Measurements from ENCODE around the gene TP73.

TP73 gene

DNA sequence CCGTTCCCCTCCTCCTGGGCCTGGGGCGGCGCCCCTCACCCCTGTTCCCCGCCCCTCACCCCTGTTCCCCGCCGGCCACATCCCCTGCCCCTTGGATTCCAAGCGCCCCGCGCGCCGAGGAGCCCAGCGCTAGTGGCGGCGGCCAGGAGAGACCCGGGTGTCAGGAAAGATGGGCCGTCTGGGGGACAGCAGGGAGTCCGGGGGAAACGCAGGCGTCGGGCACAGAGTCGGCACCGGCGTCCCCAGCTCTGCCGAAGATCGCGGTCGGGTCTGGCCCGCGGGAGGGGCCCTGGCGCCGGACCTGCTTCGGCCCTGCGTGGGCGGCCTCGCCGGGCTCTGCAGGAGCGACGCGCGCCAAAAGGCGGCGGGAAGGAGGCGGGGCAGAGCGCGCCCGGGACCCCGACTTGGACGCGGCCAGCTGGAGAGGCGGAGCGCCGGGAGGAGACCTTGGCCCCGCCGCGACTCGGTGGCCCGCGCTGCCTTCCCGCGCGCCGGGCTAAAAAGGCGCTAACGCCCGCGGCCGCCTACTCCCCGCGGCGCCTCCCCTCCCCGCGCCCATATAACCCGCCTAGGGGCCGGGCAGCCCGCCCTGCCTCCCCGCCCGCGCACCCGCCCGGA is at the start of gene TP73:
Gene TP73, plus strand, starts transcription at position 587 of the 618 bp plus-strand sequence. CDS start 29,850 bp downstream, outside the sequence.
- no peak for DNase-seq

DNA sequence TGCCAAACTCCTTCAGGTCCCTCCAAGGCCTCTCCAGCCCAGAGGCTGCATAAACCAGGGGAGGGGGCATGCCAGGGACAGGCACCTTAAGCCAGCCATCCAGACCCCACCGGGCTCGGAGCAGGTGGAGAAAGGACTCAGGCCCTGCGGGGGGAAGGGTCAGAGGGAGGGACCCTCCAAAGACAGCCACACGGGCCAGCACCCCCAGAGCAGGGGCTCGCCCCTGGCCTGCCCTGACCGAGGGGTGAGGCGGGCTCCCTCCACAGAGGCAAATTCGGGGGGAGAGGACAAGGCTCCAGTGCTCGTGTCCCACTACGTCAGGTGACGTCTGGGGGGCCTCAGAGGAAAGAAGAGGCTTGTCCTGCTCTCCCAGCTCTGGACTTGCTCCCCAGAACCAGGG is 49.2 kb upstream of the TP73 start:
- no peak for DNase-seq
- in situ Hi-C loops (cut with HindIII; ENCODE audit: low pct_ligation_motif_present, low pct_unique_long_range_greater_than_20kb, low sequenced_read_pairs), result no loop called here

More for the DNA sequence above, at the start of gene TP73:
- in situ Hi-C loops (cut with HindIII; ENCODE audit: low pct_ligation_motif_present, low pct_unique_long_range_greater_than_20kb, low sequenced_read_pairs), result no loop called here

DNA sequence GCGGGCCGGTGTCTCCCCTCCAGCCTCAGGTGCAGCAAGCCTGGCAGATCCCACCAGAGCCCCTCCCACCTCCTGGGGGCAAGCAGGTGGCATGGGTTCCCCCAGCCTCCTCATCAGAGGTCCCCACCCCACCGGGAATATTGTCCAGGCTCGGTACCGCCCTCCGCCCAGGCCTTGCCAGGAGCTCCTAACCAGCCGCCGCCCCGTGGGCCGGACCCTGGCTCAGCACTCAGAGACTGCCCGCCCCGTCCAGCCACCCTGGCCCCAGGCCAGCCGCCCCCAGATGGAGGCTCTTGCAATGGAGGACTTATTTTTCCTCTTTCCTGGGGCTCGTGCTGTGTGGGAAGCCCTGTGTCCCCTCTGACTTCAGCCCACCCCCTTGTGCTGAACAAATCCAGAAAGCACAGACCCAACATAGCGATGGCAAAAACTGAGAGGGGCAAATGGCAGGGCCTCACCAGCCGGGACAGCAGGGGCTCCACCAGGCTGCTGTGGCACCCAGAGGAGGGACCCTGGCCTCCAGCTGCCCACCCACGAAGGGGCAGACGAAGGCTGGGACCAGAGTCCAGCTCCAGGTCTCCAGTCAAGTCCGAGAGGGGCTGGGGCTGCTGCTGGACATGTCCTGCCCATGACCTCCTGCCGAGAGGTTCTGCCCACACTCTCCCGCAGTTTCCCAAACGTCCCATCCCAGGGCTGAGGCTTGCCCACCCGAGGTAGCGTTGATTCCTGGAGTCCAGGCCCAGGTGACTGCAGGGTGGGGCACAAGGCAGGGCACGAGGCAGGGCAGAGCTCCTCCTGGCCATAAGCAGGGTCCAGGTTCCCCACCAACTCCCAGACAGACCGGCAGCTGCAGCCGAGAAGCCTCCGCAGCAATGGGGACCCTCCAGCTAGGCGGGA is 48.5 kb upstream of the TP73 start:
- in situ Hi-C loops (cut with HindIII; ENCODE audit: low pct_ligation_motif_present, low pct_unique_long_range_greater_than_20kb, low sequenced_read_pairs), result no loop called here
- no peak for DNase-seq

DNA sequence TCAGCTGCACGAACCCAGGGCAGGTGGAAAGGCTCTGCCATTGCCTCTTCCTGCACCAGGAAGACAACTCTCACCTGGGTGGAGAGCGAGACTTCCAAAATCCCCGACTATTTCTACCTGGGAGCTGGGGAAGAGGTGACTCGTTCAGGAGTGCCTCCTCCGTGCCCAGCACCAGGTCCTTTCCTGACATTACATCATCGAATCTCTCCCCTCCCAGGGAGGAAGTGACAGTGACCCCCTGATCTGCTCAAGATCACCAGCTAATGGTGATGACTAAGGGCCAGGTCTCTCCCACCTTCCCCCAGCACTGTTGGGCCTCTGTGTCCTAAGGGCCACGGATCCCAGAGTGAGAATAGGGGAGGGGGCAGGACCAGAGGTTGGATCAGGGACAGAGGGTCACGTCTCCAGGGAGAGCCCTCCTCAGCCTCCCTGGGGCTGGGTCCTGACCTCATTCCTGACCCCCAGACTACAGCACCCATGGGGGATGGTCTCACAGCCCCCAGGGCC is 47.8 kb upstream of the TP73 start:
- in situ Hi-C loops (cut with HindIII; ENCODE audit: low pct_ligation_motif_present, low pct_unique_long_range_greater_than_20kb, low sequenced_read_pairs), result no loop called here
- no peak for DNase-seq

DNA sequence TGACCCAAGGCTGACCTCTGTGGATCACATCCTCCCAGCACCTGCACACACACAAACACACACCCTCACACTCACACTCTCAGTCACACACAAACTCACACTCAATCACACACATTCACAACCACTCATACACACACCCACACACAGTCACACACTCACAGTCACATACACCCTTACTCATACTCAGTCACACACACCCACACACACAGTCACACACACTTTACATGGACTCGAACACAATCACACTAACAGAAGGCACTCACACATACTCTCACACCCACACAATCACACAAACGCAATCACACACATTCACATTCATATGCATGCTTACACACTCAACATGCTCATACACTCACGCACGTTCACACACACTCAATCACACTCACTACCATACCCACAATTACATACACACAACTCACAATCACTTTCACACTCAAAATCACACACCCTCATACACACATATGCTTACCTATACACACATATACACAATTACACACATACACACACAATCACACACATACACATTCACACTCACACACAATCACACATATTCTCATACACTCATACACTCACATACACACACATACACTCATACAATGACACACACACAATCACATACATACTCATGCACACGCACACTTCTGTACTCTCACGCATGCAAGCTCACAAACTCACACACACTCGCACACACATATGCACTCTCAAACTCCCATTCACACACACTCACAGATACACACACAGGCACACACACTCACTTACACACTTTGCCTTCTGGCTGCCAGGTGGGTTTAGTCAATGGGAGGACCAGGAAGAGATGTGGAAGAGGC is 47.1 kb upstream of the TP73 start:
- DNase-seq, result no peak
- in situ Hi-C loops (cut with HindIII; ENCODE audit: low pct_ligation_motif_present, low pct_unique_long_range_greater_than_20kb, low sequenced_read_pairs), result no loop called here

DNA sequence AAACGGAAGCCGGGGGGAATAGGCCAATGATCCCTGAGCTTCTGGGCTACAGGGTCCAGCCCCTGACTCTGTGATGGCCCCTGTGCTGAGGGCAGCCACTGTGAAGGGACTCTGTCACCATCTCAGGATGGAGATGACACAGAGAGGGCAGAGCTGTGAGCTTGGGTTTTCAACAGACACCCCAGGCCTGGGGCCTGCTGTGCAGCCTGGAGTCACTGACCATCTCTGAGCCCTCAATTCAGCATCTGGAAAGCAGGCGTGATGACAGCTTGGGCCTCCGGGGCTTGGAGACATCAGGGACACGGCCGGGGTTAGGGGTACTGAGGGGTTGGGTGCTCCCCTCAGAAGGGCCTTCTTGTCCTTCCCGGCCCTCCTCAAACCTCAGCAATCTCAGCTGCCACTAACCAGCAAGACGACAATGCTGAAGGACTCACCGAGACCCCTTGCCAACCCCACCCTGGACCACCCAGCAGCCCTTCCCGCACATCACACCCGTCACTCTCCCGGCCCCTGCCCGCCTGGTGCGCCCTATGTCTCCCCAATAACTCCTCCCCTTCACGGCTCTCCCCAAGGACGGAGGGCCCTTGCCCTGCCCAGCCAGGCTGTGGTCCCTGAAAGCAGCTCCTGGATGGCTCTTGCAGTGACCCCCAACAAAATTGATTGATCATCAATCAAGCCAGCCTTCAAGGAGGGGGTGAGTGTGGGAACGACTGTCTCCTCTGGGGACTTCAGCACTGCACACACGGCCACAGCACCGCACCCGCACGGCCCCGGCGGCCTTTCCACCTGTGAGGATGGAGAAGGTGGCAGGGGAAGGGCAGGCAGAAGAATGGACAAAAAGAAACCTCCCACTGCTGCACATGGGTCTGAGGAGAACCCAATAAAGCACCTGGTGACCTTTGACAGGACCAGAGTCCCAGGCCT is 45.3 kb upstream of the TP73 start:
- no peak for DNase-seq
- in situ Hi-C loops (cut with HindIII; ENCODE audit: low pct_ligation_motif_present, low pct_unique_long_range_greater_than_20kb, low sequenced_read_pairs), result no loop called here

DNA sequence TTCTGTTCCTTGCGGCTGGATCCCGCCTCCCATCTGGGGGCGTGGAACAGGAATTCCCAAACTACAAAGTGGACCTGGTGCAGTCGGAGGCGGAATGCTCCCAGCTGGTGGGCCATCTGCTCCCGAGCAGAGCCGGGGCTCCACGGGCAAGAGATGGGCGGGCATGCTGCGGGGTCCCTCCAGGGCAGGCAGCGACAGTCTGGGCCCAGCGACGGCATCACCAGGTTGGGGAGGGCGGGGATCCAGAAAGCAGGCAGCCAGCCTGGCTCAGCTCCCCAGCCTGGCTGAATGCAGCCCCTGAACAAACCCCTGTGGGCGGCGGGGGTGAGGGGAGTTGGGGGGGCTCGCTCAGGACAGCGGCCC is 44.6 kb upstream of the TP73 start:
- in situ Hi-C loops (cut with HindIII; ENCODE audit: low pct_ligation_motif_present, low pct_unique_long_range_greater_than_20kb, low sequenced_read_pairs), result no loop called here
- no peak for DNase-seq

DNA sequence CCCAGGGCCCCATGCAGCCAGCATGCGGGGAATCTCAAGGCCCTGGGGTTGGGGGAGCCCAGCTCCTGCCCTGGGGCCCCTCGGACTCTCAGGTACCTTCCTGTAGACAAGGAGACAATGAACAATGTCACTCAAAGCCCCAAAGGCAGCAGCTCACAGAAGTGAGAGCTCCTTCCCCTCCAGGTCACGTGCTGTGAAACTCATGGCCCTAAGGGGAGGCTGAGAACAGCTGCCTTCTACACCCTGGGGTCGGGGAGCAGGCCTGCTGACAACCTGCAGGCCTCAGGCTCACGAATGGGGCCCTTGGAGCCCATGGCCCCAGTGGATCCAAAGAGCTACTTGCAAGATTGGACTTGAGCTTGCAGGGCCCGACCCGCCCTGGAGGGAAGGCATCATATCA is 44.2 kb upstream of the TP73 start:
- in situ Hi-C loops (cut with HindIII; ENCODE audit: low pct_ligation_motif_present, low pct_unique_long_range_greater_than_20kb, low sequenced_read_pairs), result no loop called here
- no peak for DNase-seq

DNA sequence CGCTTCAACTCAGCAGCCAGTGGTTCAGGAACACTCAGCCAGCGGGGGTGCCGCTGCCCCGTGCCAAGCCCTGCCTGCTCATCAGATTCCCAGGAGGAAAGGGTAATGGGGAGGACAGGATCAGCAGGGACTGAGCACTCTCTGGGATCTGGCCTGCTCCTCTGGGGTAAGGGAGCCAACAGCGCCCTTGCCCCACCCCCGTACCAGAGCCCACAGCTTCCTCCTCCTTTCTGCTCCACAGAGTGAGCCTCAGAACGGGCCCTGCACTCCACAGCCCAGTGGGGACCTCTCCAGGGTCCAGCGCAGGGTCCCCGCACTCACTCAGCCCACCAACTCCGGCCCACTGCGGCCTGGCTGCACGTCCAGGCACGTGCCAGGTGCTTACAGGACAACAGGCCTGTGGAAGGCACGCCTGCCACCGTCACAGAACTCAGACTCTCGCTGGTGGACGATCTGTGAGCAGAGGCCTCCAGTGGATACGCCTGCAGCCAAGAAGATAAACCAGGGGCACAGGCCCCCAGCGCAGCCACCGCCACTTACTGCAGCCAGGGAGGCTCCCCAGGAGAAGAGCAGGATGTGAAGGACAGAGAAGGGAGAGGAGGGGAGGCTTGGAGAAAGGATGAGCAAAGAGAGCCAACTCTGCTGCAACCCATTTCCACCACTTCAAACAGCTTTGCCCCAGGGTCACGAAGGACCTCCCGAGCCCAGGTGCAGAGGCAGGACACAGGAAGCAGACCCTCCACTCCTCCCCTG is 43.1 kb upstream of the TP73 start:
- in situ Hi-C loops (cut with HindIII; ENCODE audit: low pct_ligation_motif_present, low pct_unique_long_range_greater_than_20kb, low sequenced_read_pairs), result no loop called here
- no peak for DNase-seq

DNA sequence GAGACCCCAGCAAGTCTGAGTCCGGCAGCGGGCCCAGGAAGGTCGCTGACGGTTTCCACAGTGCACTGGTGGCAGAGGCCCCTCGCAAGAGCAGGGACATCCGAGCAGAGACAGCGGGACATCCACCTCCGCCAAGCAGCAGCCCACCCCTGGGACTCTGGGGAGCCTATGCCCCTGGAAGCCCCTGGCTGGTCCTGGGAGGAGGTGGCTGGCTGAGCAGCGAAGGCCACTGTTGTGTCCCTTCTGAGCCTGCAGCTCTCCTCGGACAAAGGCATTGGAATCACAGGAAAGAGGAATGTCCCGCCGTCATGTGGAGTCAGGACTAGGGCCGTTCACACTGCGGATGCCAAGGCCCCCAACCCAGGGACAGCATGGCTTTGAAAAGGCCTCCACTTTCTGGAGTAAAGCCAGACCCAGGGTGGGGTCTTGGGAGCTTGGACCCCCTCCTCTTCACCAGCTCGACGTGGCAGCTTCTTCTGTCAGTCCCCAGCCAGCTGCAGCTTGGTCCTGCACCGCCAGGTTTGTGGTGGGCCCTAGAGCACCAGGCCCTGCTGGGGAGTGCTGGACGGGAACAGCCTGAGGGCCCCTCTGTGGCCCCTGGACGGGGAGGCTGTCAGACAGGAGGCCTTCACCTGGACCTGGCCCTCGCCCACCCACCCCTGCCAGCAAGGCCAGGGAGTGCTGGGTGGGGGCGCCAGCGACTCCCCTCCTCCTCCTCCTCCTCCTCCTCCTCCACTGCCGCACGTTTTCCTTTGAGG is 42.4 kb upstream of the TP73 start:
- DNase-seq, result no peak
- in situ Hi-C loops (cut with HindIII; ENCODE audit: low pct_ligation_motif_present, low pct_unique_long_range_greater_than_20kb, low sequenced_read_pairs), result no loop called here

DNA sequence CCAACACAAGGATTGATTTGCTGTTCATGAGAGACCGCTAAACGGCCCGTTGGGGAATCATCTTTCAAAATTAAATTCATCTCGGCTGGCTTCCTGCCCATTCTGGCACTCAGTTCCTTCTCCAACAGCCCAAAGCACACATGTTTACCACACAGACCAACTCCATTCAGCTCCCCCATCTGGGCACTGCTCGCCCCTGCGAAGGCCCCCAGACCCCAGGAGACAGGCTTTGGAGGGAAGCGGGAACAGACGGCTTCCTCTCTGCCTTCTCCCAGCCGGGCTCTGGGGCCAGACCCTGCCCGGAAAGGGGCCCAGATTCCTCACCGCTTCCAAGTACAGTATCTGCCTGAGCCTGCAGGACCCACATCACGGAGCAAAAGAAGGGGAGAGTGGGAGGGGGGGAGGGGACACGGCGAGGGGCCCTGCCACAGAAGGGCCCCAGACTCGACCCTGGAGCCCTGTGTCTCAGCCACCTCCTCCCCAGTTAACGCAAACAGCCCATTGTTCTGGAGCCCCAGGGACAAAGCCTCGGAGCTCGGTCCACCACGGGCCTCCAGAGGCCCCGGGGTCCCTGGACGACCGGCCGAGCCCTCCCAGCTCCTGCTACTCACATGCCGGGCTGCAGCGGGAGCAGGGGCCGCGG is 41.7 kb upstream of the TP73 start:
- in situ Hi-C loops (cut with HindIII; ENCODE audit: low pct_ligation_motif_present, low pct_unique_long_range_greater_than_20kb, low sequenced_read_pairs), result no loop called here
- no peak for DNase-seq

DNA sequence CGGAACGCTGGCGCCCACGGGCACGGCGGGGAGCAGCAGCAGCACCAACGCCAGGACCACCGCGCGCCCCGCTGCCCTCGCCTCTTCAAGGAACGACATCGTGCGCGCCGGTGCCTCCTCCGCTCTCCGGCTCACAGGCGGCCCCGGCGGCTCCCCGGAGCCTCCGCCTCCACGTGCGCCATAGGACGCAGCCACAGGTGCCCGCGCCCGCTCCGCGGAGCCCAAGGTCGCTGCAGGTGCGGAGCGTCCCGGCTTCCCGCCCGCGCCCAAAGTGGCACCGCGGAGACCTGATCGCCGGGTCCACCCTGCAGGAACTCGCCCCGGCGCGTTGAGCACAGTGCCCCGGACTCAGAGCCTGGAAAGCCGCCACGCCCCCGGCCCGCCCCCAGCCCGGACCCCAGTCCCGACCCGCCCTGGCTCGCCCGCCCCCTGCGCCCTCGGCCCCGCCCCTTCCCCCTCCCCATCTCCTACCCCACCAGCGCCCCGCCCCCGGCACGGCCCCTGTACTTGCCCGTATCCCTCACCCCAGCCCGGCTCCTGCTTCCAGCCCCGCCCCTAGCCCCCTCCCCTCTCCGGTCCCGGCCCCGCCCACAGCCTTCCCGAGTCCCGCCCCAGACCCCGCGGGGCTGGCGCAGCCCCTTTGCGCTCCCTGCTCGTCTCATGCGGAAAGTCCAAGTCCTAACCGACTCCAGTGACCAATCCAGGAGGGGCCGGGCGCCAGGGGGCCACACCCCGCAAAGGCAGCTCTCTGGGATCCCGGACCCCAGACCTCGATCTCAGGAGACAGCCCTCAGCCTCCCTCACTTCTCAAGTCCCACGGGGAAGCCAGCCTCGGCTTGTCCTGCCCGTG is 40.9 kb upstream of the TP73 start, which contains the start of gene MEGF6:
Gene MEGF6, minus strand, starts transcription at position 339 of the 850 bp plus-strand sequence. Its CDS starts 240 bp downstream, at position 99.
- DNase-seq, result peak; percentile 44

DNA sequence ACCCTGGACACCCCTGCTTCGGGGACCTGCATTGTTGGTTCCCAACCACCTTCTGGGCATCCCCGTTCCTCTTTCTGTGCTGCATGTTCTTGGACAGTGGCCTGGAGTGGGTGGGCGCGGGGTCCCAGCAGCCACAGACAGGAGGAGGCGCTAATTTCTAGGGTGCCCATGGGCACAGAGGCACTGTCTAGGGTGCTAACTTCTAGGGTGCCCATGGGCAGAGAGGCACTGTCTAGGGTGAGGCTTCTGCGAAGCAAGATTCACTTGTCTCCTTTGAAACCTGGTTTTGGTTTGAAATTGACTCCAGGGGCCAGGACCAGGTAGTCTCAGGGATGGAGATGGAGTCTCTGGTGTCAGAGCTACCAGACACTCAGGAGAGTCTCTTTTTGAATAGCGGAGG is 40.2 kb upstream of the TP73 start:
- in situ Hi-C loops (cut with HindIII; ENCODE audit: low pct_ligation_motif_present, low pct_unique_long_range_greater_than_20kb, low sequenced_read_pairs), result no loop called here
- no peak for DNase-seq

More for the DNA sequence above, 40.9 kb upstream of the TP73 start, which contains the start of gene MEGF6:
- in situ Hi-C loops (cut with HindIII; ENCODE audit: low pct_ligation_motif_present, low pct_unique_long_range_greater_than_20kb, low sequenced_read_pairs), result no loop called here

DNA sequence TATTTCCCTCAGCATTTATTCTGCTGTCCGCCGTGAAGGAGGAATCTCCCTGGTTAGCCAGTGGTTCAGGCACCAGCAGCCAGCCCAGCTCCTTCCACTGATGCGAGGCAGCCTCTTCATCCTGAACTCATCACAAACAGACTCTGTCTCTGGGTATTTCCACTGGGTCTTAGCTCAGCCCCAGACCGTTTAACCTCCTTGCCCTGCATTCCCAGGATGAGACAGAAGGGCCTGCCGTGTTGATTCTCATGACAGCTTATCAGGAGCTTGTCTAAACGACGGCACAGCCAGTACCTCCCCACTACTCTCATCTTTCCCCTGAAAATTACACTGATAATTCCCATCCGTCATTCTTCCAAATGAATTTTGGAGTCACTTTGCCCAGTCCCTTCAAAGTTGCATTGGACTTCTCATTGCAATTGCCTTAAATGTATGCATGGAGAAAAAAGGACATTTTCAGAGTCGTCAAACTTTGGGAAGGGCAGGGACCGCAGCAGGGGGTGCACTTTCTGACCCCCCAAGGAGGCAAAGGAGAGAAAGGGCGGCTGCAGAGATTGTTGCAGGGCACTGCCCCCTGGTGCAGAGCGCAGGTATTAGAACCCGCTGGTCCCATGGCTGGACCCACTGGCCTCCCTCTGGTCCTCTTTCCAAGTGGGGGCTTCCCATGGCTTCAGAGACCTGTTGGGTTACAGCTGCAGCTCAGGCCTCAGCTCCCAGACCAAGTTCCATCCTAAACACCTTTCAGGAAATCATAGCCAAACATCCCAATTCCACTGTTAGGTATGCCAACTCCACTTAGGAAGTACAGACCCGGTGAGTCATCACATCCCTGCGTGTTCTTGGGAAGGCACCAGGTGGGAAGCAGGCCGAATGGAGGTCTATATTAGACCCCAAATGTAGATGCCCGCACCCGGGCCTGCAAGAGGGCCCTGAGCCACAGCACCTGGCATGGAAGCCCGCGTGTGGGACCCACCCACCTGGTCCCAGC is 37.3 kb upstream of the TP73 start:
- peak; percentile 26 for DNase-seq
- in situ Hi-C loops (cut with HindIII; ENCODE audit: low pct_ligation_motif_present, low pct_unique_long_range_greater_than_20kb, low sequenced_read_pairs), result no loop called here

Data from ACHN (cell line).